HG03565 (cell line): Measurements from ENCODE around the gene TRPC4AP.

ENCODE experiments used
- ATAC-seq: cut with Tn5 transposase; IDR thresholded peaks from one replicate; pipeline ENCODE4 v1.9.1; 2021; ENCODE audit warnings: mild to moderate bottlenecking, moderate library complexity; ENCODE audit not compliant: unreplicated experiment

TRPC4AP gene

GRCh38 chr20:35004051-35004725 lies 88.4 kb downstream of the TRPC4AP start:
- no peak for ATAC-seq

DNA sequence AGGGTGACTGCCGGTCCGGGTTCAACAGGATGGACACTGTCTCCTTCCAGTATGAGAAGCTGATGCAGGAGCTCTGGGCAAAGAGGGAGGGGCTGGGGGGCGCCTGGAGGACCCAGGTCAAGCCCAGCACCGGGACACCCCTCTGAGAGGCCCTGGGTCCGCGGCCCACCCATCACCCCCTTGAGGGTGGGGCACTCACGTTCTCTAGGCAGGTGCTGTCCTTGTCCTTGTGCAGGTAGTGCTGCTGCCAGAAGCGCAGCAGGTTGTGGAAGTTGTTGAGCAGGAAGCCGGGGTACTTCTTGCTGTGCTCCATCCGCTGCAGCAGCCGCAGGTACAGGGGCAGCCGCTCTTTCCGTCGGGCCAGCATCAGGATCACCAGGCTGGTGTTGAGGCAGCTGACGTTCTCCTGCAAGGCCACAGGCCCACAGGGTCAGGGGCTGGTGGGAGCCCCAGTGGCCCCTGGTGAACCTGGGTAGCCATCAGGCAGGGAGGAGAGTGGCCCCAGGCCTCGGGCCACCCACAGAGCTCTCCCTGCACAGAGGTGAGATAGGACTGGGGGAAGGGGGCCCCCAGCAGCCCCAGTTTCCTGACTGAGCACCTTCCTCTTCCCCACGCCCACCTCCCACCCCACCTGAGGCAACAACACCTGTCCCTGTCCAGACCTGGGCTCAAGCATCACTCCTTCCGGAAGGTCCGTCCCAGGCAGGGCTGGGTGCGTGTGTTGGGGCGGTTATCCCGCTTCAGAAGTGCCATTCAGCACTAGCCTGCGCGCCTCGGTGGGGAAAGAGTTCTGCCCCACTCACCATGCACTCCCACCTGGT lies 89.2 kb downstream of the TRPC4AP start:
- ATAC-seq, result no peak

- ATAC-seq, result no peak
Observed at GRCh38 chr20:35002426-35003210, 90.0 kb downstream of the TRPC4AP start.

DNA sequence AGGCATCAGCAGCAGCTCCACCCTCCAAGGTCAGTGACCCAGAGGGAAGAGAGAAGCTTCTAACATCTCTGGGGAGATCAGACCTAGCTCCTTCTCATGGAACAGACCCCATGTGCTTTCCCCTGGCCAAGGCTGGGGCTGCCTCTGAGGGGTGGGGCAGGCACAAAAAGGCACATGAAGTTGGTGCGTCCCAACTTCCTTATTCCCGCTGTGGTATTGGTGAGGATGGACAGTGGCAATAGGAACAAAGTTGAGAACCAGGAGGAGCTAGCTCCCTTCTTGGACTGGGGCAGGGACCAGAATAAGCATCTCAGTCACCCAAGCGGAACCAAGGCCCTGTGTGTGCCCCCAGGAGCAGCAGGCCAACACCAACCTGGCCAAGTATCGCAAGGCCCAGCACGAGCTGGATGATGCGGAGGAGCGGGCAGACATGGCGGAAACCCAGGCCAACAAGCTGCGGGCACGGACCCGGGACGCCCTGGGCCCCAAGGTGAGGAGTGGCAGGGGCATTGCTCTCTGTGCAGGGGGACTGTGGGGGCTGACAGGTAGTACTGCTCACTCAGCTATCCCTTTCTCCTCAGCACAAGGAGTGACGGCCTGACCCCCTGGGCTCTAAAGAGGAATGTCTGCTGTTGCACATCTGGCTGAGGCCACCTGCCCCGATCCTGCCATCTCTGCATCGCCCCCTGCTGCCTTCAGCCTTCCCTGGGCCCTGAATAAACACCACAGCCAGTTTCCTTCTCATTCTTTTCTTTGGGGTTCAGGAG lies 90.8 kb downstream of the TRPC4AP start:
- ATAC-seq, result no peak

GRCh38 chr20:35000922-35001595 lies 91.5 kb downstream of the TRPC4AP start:
- no peak for ATAC-seq

DNA sequence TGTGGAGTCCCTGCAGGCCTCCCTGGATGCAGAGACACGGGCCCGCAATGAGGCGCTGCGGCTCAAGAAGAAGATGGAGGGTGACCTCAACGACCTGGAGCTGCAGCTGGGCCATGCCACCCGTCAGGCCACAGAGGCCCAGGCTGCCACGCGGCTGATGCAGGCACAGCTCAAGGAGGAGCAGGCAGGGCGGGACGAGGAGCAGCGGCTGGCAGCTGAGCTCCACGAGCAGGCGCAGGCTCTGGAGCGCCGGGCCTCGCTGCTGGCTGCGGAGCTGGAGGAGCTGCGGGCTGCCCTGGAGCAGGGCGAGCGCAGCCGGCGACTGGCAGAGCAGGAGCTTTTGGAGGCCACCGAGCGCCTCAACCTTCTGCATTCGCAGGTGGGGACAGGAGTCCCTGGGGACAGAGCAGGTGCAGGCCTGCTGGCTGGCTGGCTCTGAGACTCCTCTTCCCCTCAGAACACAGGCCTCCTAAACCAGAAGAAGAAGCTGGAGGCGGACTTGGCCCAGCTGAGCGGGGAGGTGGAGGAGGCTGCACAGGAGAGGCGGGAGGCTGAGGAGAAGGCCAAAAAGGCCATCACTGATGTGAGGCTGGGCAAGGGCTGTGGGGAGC lies 92.2 kb downstream of the TRPC4AP start:
- ATAC-seq, result no peak

DNA sequence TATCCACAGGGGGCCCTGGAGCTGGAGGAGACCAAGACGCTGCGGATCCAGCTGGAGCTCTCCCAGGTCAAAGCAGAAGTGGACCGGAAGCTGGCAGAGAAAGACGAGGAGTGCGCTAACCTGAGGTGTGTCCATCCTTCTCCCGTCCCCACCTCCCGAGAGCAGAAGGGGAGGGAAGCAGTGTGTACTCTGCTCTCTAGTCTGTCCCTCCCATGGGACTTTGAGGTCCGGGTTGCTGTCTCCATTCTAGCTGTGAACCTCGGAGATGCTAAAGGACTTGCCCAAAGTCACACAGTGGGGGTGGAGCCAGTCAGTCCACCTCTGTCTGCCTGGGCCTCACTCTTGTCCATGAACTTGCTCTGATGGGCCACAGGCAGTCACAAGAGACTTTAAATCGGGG lies 92.8 kb downstream of the TRPC4AP start:
- ATAC-seq, result no peak

GRCh38 chr20:34999021-34999451 lies 93.6 kb downstream of the TRPC4AP start:
- ATAC-seq, result no peak

DNA sequence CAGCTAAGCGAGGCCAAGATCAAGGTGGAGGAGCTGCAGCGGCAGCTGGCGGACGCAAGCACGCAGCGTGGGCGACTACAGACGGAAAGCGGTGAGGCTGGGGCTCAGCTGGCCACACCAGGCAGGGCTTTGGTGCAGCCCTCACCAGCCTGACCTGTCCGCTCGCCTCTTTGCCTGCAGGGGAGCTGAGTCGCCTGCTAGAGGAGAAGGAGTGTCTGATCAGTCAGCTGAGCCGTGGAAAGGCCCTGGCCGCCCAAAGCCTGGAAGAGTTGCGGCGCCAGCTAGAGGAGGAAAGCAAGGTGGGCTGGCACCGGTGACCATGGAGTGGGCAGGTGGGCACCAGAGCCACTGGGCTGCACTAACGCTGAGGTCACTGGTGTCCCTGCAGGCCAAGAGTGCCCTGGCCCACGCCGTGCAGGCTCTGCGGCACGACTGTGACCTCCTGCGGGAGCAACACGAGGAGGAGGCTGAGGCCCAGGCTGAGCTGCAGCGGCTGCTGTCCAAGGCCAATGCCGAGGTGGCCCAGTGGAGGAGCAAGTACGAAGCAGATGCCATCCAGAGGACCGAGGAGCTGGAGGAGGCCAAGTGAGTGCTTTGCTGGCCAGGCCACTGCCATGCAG lies 94.2 kb downstream of the TRPC4AP start:
- no peak for ATAC-seq

GRCh38 chr20:34997774-34998173 lies 94.8 kb downstream of the TRPC4AP start:
- no peak for ATAC-seq

DNA sequence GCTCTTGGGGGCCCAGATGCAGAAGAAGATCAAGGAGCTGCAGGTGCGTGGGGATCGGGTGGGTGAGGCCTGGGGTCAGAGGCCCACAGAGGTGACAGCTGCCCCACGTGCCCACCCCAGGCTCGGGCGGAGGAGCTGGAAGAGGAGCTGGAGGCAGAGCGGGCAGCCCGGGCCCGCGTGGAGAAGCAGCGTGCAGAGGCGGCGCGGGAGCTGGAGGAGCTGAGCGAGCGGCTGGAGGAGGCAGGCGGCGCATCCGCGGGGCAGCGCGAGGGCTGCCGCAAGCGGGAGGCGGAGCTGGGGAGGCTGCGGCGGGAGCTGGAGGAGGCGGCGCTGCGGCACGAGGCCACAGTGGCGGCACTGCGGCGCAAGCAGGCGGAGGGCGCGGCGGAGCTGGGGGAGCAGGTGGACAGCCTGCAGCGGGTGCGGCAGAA lies 95.5 kb downstream of the TRPC4AP start:
- no peak for ATAC-seq

- ATAC-seq, result no peak
Observed at GRCh38 chr20:34996243-34997028, 96.2 kb downstream of the TRPC4AP start.

DNA sequence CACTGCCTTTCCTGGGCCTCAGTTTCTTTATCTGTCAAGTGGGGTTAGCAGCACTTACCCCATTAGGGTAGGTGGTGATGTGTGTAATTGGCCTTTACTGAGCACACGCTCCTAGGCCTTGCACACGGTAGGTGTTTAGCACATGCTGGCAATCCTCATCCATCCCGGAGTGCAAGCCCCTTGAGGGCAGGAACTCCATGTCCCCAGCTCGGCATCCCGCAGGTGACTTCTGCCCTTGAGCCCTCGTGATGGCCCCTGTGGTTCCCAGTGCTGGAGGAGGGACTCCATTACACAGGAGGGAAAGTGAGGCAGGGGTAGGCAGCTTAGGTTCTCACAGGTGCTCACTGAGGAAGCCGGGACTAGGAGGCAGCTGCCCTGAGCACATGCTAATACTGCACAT lies 96.9 kb downstream of the TRPC4AP start:
- ATAC-seq, result no peak

DNA sequence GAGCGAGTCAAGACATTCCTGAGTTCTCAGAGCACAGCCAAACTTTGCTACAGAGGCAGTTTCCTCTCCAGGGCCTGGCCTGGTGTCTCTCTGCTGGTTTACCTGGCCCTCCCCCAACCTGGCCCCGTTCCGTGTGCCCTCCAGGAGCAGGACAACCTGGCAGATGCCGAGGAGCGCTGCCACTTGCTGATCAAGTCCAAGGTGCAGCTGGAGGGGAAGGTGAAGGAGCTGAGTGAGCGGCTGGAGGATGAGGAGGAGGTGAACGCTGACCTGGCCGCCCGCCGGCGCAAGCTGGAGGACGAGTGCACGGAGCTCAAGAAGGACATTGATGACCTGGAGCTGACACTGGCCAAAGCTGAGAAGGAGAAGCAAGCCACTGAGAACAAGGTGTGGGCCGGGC lies 97.4 kb downstream of the TRPC4AP start:
- no peak for ATAC-seq

DNA sequence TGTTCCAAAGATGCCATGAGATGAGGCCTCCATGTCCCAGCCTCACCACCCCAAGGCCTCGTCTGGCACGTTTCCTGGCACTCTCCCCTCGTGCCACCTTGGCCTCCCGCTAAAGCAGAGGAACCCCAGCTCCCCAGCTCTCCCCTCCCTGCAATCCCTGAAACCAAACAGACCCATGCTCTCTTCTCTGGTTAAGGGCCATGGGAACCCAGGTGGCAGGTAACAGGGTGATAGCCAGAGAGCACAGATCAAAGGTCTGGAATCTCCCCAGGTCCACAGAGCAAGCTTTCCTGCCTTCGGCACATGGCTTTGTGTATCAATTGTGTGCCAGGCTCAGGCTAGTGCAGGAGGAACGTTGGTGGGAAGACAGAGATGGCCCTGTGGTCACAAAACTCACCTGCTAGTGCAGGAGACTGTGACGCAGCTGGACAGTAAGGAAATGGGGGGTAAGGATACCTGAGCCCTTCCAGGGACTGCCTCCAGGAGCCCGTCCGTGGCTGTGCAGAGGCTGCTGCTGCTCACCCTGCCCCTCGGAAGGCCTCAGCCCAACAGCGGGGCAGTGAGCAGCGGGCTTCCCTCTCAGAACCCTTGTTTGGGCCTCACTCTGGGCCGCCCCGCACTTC lies 98.0 kb downstream of the TRPC4AP start:
- no peak for ATAC-seq

GRCh38 chr20:34993941-34994508 lies 98.6 kb downstream of the TRPC4AP start:
- no peak for ATAC-seq

- no peak for ATAC-seq
Observed at GRCh38 chr20:34992751-34993417, 99.7 kb downstream of the TRPC4AP start.
